Naive thymus-derived CD4-positive, alpha-beta T cell (primary cell): ENCODE data around the gene FPR1. TPM values are rescaled to one million over a fixed set of nuclear protein-coding genes. Genes with fewer than 3 reads are reported as not detected.
A peak's percentile ranks its signal among the peaks of the same experiment; 100 is the strongest.

Experiments
- ATAC-seq: fragments of 150-1000 bp; cut with Tn5 transposase; 2 replicates; pipeline ENCODE4 v1.10.0; 2021; ENCODE audit warnings: mild to moderate bottlenecking, moderate library complexity
- CTCF ChIA-PET: fragments of 350-600 bp; sonication (Branson Sonifier 250); formaldehyde crosslinking; loops from one replicate; lab custom pipeline; 2021; ENCODE audit warnings: antibody characterized with exemption; lab: Charles Lee
- POLR2A ChIA-PET: fragments of 350-600 bp; sonication (Branson Sonifier 250); formaldehyde crosslinking; loops from one replicate; lab custom pipeline; 2021; ENCODE audit warnings: antibody characterized with exemption, inconsistent platforms; lab: Charles Lee
- DNase-seq, 9 donors: peaks; one replicate each; pipeline versions ENCODE4 v3.0.0 to v3.0.0-alpha.2; 2020 to 2022; ENCODE audit warnings: mixed read lengths in 1 of 9
- H3K27ac ChIP-seq: one replicate; pipeline ENCODE4 v1.7.0; 2013; ENCODE audit warnings: mild to moderate bottlenecking, low read depth, low read length, moderate library complexity
- H3K27me3 ChIP-seq, 2 donors: one replicate each; pipeline ENCODE4 v1.7.0; 2013; ENCODE audit warnings: low read length in 2 of 2, mild to moderate bottlenecking in 2 of 2, moderate library complexity in 2 of 2; ENCODE audit not compliant: control insufficient read depth in 2 of 2, insufficient read depth in 2 of 2
- H3K36me3 ChIP-seq, 3 experiments: 1 replicate in 2 of 3; 2 replicates in 1 of 3; pipeline ENCODE4 v1.7.0; 2013; ENCODE audit warnings: low read length in 3 of 3, mild to moderate bottlenecking in 3 of 3, moderate library complexity in 1 of 3; ENCODE audit not compliant: insufficient read depth in 3 of 3, control insufficient read depth in 2 of 3
- H3K4me1 ChIP-seq, 2 donors: one replicate each; pipeline ENCODE4 v1.7.0; 2013; ENCODE audit warnings: low read length in 2 of 2, mild to moderate bottlenecking in 2 of 2, moderate library complexity in 1 of 2; ENCODE audit not compliant: control insufficient read depth in 2 of 2, insufficient read depth in 2 of 2
- H3K4me3 ChIP-seq: 2 replicates; pipeline ENCODE4 v1.7.0; 2013; ENCODE audit warnings: mild to moderate bottlenecking, low read length
- H3K9me3 ChIP-seq, 3 experiments: 1 replicate in 2 of 3; 2 replicates in 1 of 3; pipeline ENCODE4 v1.7.0; 2013; ENCODE audit warnings: low read length in 3 of 3; ENCODE audit not compliant: control insufficient read depth in 2 of 3
- H3K27ac Mint-ChIP-seq, 9 donors: one replicate each; pipeline ENCODE4 v1.8.0; 2020 to 2022; ENCODE audit warnings: mixed read lengths in 9 of 9, mild to moderate bottlenecking in 8 of 9, moderate library complexity in 5 of 9, inconsistent platforms in 2 of 9
- H3K27me3 Mint-ChIP-seq, 5 donors: one replicate each; pipeline ENCODE4 v1.8.0; 2021 to 2022; ENCODE audit warnings: mixed read lengths in 5 of 5, mild to moderate bottlenecking in 1 of 5
- H3K36me3 Mint-ChIP-seq, 5 donors: one replicate each; pipeline ENCODE4 v1.8.0; 2020 to 2022; ENCODE audit warnings: mixed read lengths in 5 of 5, mild to moderate bottlenecking in 3 of 5, inconsistent platforms in 1 of 5
- H3K4me1 Mint-ChIP-seq, 7 donors: one replicate each; pipeline ENCODE4 v1.8.0; 2020 to 2022; ENCODE audit warnings: mixed read lengths in 7 of 7, mild to moderate bottlenecking in 3 of 7, inconsistent platforms in 1 of 7
- H3K4me3 Mint-ChIP-seq, 10 donors: one replicate each; pipeline ENCODE4 v1.8.0; 2020 to 2022; ENCODE audit warnings: mild to moderate bottlenecking in 10 of 10, mixed read lengths in 10 of 10, moderate library complexity in 6 of 10, inconsistent platforms in 2 of 10
- H3K9me3 Mint-ChIP-seq, 11 donors: one replicate each; pipeline ENCODE4 v1.8.0; 2020 to 2022; ENCODE audit warnings: mixed read lengths in 11 of 11, mild to moderate bottlenecking in 4 of 11, inconsistent platforms in 1 of 11, moderate library complexity in 1 of 11
- intact Hi-C, 2 donors: fragments of 100-400 bp; cut with micrococcal nuclease; formaldehyde crosslinking; loops; one replicate each; pipeline ENCODE4 v1.15.1; 2023
- polyA plus RNA-seq, 2 donors: library from polyadenylated mRNA; unstranded; fragments of 300-500 nt; fragmentation: Illumina TruSeq; gene quantifications; one replicate each; pipeline ENCODE4 v1.2.3, GENCODE V29; 2021
- total RNA-seq, 6 experiments: library from RNA in 5 of 6; stranded (reverse) in 5 of 6; gene quantifications; 1 replicate in 5 of 6; 2 replicates in 1 of 6; pipeline ENCODE4 v1.2.3 and lab custom pipeline; 2021 to 2026

FPR1 gene
- total and polyA plus RNA-seq, 7 experiments from 2014 or later: 0.24 to 68.2 (median 0.38) TPM; not detected in 1

DNA sequence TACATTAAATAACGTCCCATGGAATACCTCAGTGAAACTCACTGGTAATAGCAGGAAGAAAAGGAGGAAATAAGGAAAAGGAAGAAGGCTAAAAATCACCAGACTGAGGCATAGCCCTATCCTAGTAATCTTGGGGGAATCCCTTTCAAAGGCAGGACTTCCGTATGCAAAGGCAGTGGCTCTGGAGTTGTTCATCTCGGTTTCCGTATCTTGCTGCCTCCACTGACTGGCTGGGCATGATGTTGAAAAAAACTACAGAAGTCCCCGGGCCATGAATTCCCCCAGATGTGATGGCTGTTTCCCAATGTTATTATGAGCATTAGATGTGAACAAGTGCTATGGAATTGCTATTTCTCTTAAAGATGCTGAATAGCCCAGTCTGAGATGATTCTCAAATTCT lies 14.8 kb upstream of the FPR1 start:
- H3K27me3 Mint-ChIP-seq: peaks cover 0 to 52% (median 38%) of the 10 kb centered on the region in 5 donors
- no peak overlapping the region for H3K27ac ChIP-seq
- no peak overlapping the region for H3K4me3 Mint-ChIP-seq
- peaks cover 0 to 4% (median 0%) of the 10 kb centered on the region in 5 donors for H3K36me3 Mint-ChIP-seq
- ATAC-seq (no peak), DNase-seq (no peak)
- no peaks in the 10 kb centered on the region for H3K36me3 ChIP-seq
- intact Hi-C loops: no loop called here
- peaks cover 0 to 4% (median 0%) of the 10 kb centered on the region in 7 donors for H3K4me1 Mint-ChIP-seq
- H3K4me3 ChIP-seq: no peak overlapping the region
- no peaks in the 10 kb centered on the region for H3K27me3 ChIP-seq
- H3K9me3 ChIP-seq: no peaks in the 10 kb centered on the region
- ChIA-PET CTCF (no interaction called here), POLR2A (no interaction called here)
- H3K4me1 ChIP-seq: no peaks in the 10 kb centered on the region
- peaks cover 0 to 21% (median 2%) of the 10 kb centered on the region in 11 donors for H3K9me3 Mint-ChIP-seq
- H3K27ac Mint-ChIP-seq: no peak overlapping the region

DNA sequence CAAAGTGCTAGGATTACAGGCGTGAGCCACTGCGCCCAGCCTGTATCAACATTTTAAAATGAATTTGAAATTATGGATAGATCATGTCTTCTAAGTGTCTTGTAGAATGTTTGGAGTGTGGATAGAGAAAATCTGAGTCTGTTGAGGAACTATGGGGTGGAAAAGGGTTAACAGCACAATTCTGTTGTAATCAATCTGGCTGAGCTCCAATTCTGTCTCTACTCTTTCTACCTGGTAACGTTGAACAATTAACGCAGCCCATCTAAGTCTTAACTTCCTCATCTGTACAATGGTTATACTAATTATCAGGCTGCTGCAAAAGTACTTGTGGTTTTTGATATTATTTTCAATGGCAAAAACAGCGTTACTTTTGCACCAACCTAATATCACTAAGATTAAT lies 13.4 kb upstream of the FPR1 start:
- Mint-ChIP-seq H3K4me3 (no peak overlapping the region), H3K4me1 (peaks cover 0 to 4% (median 0%) of the 10 kb centered on the region in 7 donors), H3K27ac (no peak overlapping the region), H3K9me3 (peaks cover 0 to 22% (median 2%) of the 10 kb centered on the region in 11 donors), H3K27me3 (peaks cover 0 to 48% (median 35%) of the 10 kb centered on the region in 5 donors), H3K36me3 (peaks cover 0 to 4% (median 0%) of the 10 kb centered on the region in 5 donors)
- H3K4me1 ChIP-seq: no peaks in the 10 kb centered on the region
- H3K27me3 ChIP-seq: no peaks in the 10 kb centered on the region
- H3K36me3 ChIP-seq: no peaks in the 10 kb centered on the region
- H3K9me3 ChIP-seq: no peaks in the 10 kb centered on the region
- ATAC-seq (no peak), DNase-seq (no peak)
- intact Hi-C loops: no loop called here
- POLR2A ChIA-PET: no interaction called here
- no peak overlapping the region for H3K27ac ChIP-seq
- H3K4me3 ChIP-seq: no peak overlapping the region
- CTCF ChIA-PET: no interaction called here

DNA sequence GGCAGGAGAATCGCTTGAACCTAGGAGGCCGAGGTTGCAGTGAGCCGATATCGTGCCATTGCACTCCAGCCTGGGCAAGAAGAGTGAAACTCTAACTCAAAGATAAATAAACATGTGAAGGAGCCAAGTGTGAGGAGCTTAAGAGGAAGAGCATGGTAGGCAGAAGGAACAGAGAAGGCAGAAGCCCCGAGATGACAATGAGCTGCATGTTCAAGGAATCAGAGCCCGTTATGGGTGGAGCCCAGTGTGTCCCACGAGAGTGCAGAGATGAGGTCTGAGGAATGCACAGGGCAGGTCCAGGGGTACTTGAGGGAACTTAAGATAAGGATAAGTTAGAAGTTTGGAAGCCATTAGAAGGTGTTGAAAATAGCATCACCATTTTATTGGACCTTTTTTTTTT lies 10.0 kb upstream of the FPR1 start:
- ATAC-seq: no peak
- H3K4me3 ChIP-seq: no peak overlapping the region
- no peaks in the 10 kb centered on the region for H3K9me3 ChIP-seq
- peaks cover 0 to 4% (median 0%) of the 10 kb centered on the region in 7 donors for H3K4me1 Mint-ChIP-seq
- ChIA-PET POLR2A (no interaction called here), CTCF (interaction anchor here (0.7 to 1.0 kb wide), 2 partner anchors 9 to 843 kb away, joined by 3 read pairs; no protein-coding TSS in a partner anchor)
- peak overlapping the region in 1 of 9 donors; percentile 76 for H3K27ac Mint-ChIP-seq
- no peak for DNase-seq
- no peak overlapping the region for H3K27ac ChIP-seq
- intact Hi-C loops: no loop called here
- peaks cover 0 to 41% (median 34%) of the 10 kb centered on the region in 5 donors for H3K27me3 Mint-ChIP-seq
- no peak overlapping the region for H3K4me3 Mint-ChIP-seq
- no peaks in the 10 kb centered on the region for H3K27me3 ChIP-seq
- H3K4me1 ChIP-seq: no peaks in the 10 kb centered on the region
- no peaks in the 10 kb centered on the region for H3K36me3 ChIP-seq
- peaks cover 0 to 4% (median 0%) of the 10 kb centered on the region in 5 donors for H3K36me3 Mint-ChIP-seq
- H3K9me3 Mint-ChIP-seq: peaks cover 0 to 29% (median 5%) of the 10 kb centered on the region in 11 donors

DNA sequence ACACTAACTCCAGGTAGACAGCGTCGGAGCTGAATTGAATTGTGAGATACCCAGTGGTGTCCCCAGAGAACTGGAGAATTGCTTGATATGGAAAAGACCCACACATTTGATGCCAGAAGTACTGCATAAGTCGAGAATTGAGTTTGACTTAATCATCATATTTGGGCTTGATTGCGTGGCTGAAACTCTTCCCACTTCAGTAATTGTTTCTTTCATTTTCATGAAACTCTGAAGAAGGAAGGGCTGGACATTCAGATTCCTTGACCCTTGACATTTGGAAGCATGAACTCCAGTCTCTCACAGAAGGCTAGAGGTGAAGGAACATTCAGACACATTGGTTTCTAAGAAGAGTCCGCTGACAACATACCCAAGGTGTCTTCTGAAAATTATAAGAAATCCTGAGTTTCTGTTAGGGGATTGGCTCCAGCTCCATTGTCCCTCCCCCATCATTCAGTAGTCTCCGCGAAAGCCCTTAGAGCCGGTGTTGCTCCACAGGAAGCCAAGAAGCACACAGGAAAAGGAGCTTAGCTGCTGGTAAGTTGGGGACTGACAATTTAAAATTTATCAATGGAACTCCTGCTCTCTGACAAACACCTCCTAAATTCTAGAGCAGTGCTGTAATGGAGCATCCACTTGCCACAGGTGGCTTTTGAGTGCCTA lies 9.1 kb upstream of the FPR1 start, which contains the start of gene FPR2:
FPR2 (plus strand) TSS at position 484 of the 660 bp plus-strand sequence. CDS start 7,479 bp downstream, outside the sequence.
- Mint-ChIP-seq H3K4me1 (peaks cover 0 to 4% (median 0%) of the 10 kb centered on the region in 7 donors), H3K4me3 (no peak within 1 kb of the TSS), H3K27ac (peak within 1 kb of the TSS in 1 of 9 donors; percentile 76), H3K36me3 (peaks cover 0 to 4% (median 0%) of the 10 kb centered on the region in 5 donors), H3K9me3 (peaks cover 0 to 35% (median 5%) of the 10 kb centered on the region in 11 donors), H3K27me3 (peaks cover 0 to 45% (median 41%) of the 10 kb centered on the region in 5 donors)
- ATAC-seq (no peak), DNase-seq (no peak)
- Histone ChIP-seq H3K27me3 (no peaks in the 10 kb centered on the region), H3K27ac (no peak within 1 kb of the TSS), H3K4me1 (no peaks in the 10 kb centered on the region), H3K9me3 (no peaks in the 10 kb centered on the region), H3K36me3 (no peaks in the 10 kb centered on the region), H3K4me3 (no peak within 1 kb of the TSS)
- ChIA-PET CTCF (interaction anchor here (0.6 to 1.0 kb wide), 2 partner anchors 8 to 18 kb away, joined by 3 read pairs; no protein-coding TSS in a partner anchor), POLR2A (no interaction called here)
- intact Hi-C loops: no loop called here

DNA sequence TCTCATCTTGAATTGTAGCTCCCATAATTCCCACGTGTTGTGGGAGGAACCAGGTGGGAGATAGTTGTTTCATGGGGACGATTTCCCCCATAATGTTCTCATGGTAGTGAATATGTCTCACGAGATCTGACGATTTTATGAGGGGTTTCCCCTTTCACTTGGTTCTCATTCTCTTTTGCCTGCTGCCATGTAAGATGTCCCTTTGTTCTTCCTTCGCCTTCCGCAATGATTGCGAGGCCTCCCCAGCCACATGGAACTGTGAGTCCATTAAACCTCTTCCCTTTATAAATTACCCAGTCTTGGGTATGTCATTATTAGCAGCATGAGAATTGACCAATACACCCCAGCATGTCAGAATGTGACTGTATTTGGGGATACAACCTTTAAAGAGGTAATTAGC lies 3.9 kb upstream of the FPR1 start:
- CTCF ChIA-PET: no interaction called here
- H3K27ac Mint-ChIP-seq: no peak overlapping the region
- no peaks in the 10 kb centered on the region for H3K4me1 ChIP-seq

DNA sequence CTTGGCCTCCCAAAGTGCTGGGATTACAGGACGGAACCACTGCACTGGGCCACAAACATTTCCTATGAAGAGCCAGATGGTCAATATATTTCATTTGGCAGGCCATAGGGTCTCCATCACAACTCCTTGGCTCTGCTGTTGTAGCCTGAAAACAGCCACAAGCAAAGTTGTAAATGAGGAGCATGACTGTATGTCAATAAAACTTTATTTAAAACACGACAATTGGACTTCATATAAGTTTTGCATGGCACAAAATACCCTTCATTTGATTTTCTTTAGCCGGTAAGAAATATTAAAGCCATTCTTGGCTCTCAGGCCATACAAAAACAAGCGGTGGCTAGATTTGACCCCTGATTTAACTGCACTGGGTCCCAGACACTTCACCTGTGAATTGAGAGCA lies 3.1 kb upstream of the FPR1 start:
- no peak overlapping the region for H3K27ac Mint-ChIP-seq
- no peak for DNase-seq
- peaks cover 0 to 5% (median 0%) of the 10 kb centered on the region in 5 donors for H3K36me3 Mint-ChIP-seq
- POLR2A ChIA-PET: no interaction called here
- Histone ChIP-seq H3K27me3 (no peaks in the 10 kb centered on the region), H3K4me3 (no peak overlapping the region), H3K4me1 (no peaks in the 10 kb centered on the region), H3K36me3 (no peaks in the 10 kb centered on the region), H3K9me3 (no peaks in the 10 kb centered on the region), H3K27ac (no peak overlapping the region)
- no peak overlapping the region for H3K4me3 Mint-ChIP-seq
- intact Hi-C loops: no loop called here
- no peaks in the 10 kb centered on the region for H3K4me1 Mint-ChIP-seq
- no peak for ATAC-seq
- peaks cover 0 to 18% (median 6%) of the 10 kb centered on the region in 11 donors for H3K9me3 Mint-ChIP-seq
- CTCF ChIA-PET: no interaction called here
- peaks cover 0 to 20% (median 2%) of the 10 kb centered on the region in 5 donors for H3K27me3 Mint-ChIP-seq

More for the DNA sequence above, 3.9 kb upstream of the FPR1 start:
- intact Hi-C loops: no loop called here
- Mint-ChIP-seq H3K9me3 (peaks cover 0 to 19% (median 7%) of the 10 kb centered on the region in 11 donors), H3K27me3 (peaks cover 0 to 23% (median 4%) of the 10 kb centered on the region in 5 donors), H3K36me3 (peaks cover 0 to 5% (median 0%) of the 10 kb centered on the region in 5 donors), H3K4me3 (no peak overlapping the region), H3K4me1 (no peaks in the 10 kb centered on the region)
- Histone ChIP-seq H3K9me3 (no peaks in the 10 kb centered on the region), H3K4me3 (no peak overlapping the region), H3K27ac (no peak overlapping the region), H3K27me3 (no peaks in the 10 kb centered on the region), H3K36me3 (no peaks in the 10 kb centered on the region)
- ATAC-seq (no peak), DNase-seq (no peak)
- POLR2A ChIA-PET: no interaction called here
